Astrocyte (in vitro differentiated cells and primary cell): ENCODE data around the gene CACNA1A. TPM values are rescaled to one million over a fixed set of nuclear protein-coding genes. Genes with fewer than 3 reads are reported as not detected.

Experiments
- DNase-seq: peaks from one replicate; pipeline ENCODE4 v3.0.0-alpha.2; 2010; ENCODE audit warnings: low read depth
- FAIRE-seq: peaks from 2 replicates; lab custom pipeline; 2011; peaks lifted over from hg19 to GRCh38; lab: Jason Lieb, UNC
- H2AFZ ChIP-seq: 2 replicates; pipeline ENCODE4 v1.6.0; 2012; ENCODE audit warnings: low read depth, low read length, inconsistent platforms
- H3K27ac ChIP-seq: 2 replicates; pipeline ENCODE4 v1.5.1; 2011; ENCODE audit warnings: low read depth, low read length, inconsistent platforms
- H3K27me3 ChIP-seq: 2 replicates; pipeline ENCODE4 v1.6.0; 2011; ENCODE audit warnings: low read length, inconsistent platforms; ENCODE audit not compliant: insufficient read depth
- H3K36me3 ChIP-seq: 2 replicates; pipeline ENCODE4 v1.5.1; 2011; ENCODE audit warnings: low read length, inconsistent platforms; ENCODE audit not compliant: insufficient read depth
- H3K4me1 ChIP-seq: 2 replicates; pipeline ENCODE4 v1.5.1; 2011; ENCODE audit warnings: low read length, inconsistent platforms; ENCODE audit not compliant: insufficient read depth
- H3K4me2 ChIP-seq: 2 replicates; pipeline ENCODE4 v1.6.0; 2012; ENCODE audit warnings: low read length, inconsistent platforms
- H3K4me3 ChIP-seq: 2 replicates; pipeline ENCODE4 v1.5.1; 2011; ENCODE audit warnings: low read depth, mild to moderate bottlenecking, low read length, inconsistent platforms; ENCODE audit not compliant: insufficient read depth
- H3K79me2 ChIP-seq: 2 replicates; pipeline ENCODE4 v1.6.0; 2012; ENCODE audit warnings: mild to moderate bottlenecking, low read length, inconsistent platforms; ENCODE audit not compliant: insufficient read depth
- H3K9ac ChIP-seq: 2 replicates; pipeline ENCODE4 v1.6.0; 2012; ENCODE audit warnings: mild to moderate bottlenecking, low read length, inconsistent platforms
- H3K9me3 ChIP-seq: 2 replicates; pipeline ENCODE4 v1.5.1; 2012; ENCODE audit warnings: low read depth, mild to moderate bottlenecking, low read length, inconsistent platforms; ENCODE audit not compliant: insufficient read depth
- H4K20me1 ChIP-seq: 2 replicates; pipeline ENCODE4 v1.6.0; 2012; ENCODE audit warnings: low read length, inconsistent platforms; ENCODE audit not compliant: insufficient read depth
- H3K27ac Mint-ChIP-seq: one replicate; pipeline ENCODE4 v1.8.0; 2021; ENCODE audit warnings: mild to moderate bottlenecking, mixed read lengths; ENCODE audit not compliant: unreplicated experiment
- H3K27me3 Mint-ChIP-seq: one replicate; pipeline ENCODE4 v1.8.0; 2021; ENCODE audit warnings: low read depth, mixed read lengths; ENCODE audit not compliant: unreplicated experiment
- H3K36me3 Mint-ChIP-seq: one replicate; pipeline ENCODE4 v1.8.0; 2021; ENCODE audit warnings: low read depth, mixed read lengths; ENCODE audit not compliant: unreplicated experiment
- H3K4me1 Mint-ChIP-seq: one replicate; pipeline ENCODE4 v1.8.0; 2021; ENCODE audit warnings: low read depth, mixed read lengths; ENCODE audit not compliant: unreplicated experiment
- H3K4me3 Mint-ChIP-seq: one replicate; pipeline ENCODE4 v1.8.0; 2021; ENCODE audit warnings: mild to moderate bottlenecking, moderate library complexity, mixed read lengths; ENCODE audit not compliant: unreplicated experiment
- H3K9me3 Mint-ChIP-seq: one replicate; pipeline ENCODE4 v1.8.0; 2021; ENCODE audit warnings: mild to moderate bottlenecking, mixed read lengths; ENCODE audit not compliant: unreplicated experiment
- CTCF ChIP-seq: IDR thresholded peaks from 2 replicates; pipeline ENCODE4 v1.5.1; 2011; ENCODE audit warnings: low read depth, mild to moderate bottlenecking, inconsistent platforms, low read length, moderate library complexity; ENCODE audit not compliant: insufficient read depth
- EZH2 ChIP-seq: IDR thresholded peaks from 2 replicates; pipeline ENCODE4 v1.6.1; 2012; ENCODE audit warnings: mild to moderate bottlenecking, low read length, inconsistent platforms; ENCODE audit not compliant: insufficient read depth
- total RNA-seq: library from RNA; stranded (reverse); gene quantifications from 2 replicates; pipeline ENCODE4 v1.2.1, GENCODE V29; 2021

CACNA1A gene
- total RNA-seq, 1 donor from 2014 or later, result 9.4 TPM

GRCh38 chr19:13209484-13210338 is 296.6 kb downstream of the CACNA1A start:
- no peaks in the 10 kb centered on the region for H3K4me1 Mint-ChIP-seq
- TF ChIP-seq EZH2 (no peak), CTCF (no peak)
- H3K4me3 Mint-ChIP-seq, result no peak overlapping the region
- Histone ChIP-seq H3K4me1 (no peaks in the 10 kb centered on the region), H3K79me2 (no peaks in the 10 kb centered on the region), H3K36me3 (no peaks in the 10 kb centered on the region), H3K4me3 (no peak overlapping the region), H3K9ac (no peak overlapping the region), H3K4me2 (no peak overlapping the region), H3K9me3 (no peaks in the 10 kb centered on the region), H4K20me1 (no peaks in the 10 kb centered on the region), H3K27ac (no peak overlapping the region), H2AFZ (no peak overlapping the region), H3K27me3 (no peaks in the 10 kb centered on the region)
- H3K27me3 Mint-ChIP-seq, result peaks cover 9% of the 10 kb centered on the region
- H3K27ac Mint-ChIP-seq, result no peak overlapping the region
- no peak for DNase-seq
- H3K9me3 Mint-ChIP-seq, result no peaks in the 10 kb centered on the region
- FAIRE-seq, result no peak
- H3K36me3 Mint-ChIP-seq, result no peaks in the 10 kb centered on the region

GRCh38 chr19:13208672-13209483 is 297.4 kb downstream of the CACNA1A start:
- Histone ChIP-seq H3K27ac (no peak overlapping the region), H3K4me2 (no peak overlapping the region)
- no peak for TF ChIP-seq EZH2
- TF ChIP-seq CTCF, result no peak

More at GRCh38 chr19:13208672-13209483, 297.4 kb downstream of the CACNA1A start:
- H3K36me3 Mint-ChIP-seq, result no peaks in the 10 kb centered on the region
- no peaks in the 10 kb centered on the region for H3K9me3 Mint-ChIP-seq
- Histone ChIP-seq H3K9me3 (no peaks in the 10 kb centered on the region), H3K36me3 (no peaks in the 10 kb centered on the region), H3K4me1 (no peaks in the 10 kb centered on the region), H3K79me2 (no peaks in the 10 kb centered on the region), H3K9ac (no peak overlapping the region), H4K20me1 (no peaks in the 10 kb centered on the region), H3K27me3 (no peaks in the 10 kb centered on the region), H2AFZ (no peak overlapping the region), H3K4me3 (no peak overlapping the region)
- no peak for DNase-seq
- H3K4me1 Mint-ChIP-seq, result no peaks in the 10 kb centered on the region
- peaks cover 9% of the 10 kb centered on the region for H3K27me3 Mint-ChIP-seq
- no peak for FAIRE-seq
- H3K4me3 Mint-ChIP-seq, result no peak overlapping the region
- H3K27ac Mint-ChIP-seq, result no peak overlapping the region
